ENCODE results near the gene AOAH.

AOAH gene

GRCh38 chr7:36611703-36612102 lies 112.6 kb downstream of the AOAH start:
- H3K27me3 ChIP-seq (replicated peaks; ENCODE audit: control insufficient read depth, insufficient read depth, low read length), result no peaks in the 10 kb centered on the region; the same call in 1 of the 2 replicates
- TF ChIP-seq CTCF (IDR thresholded peaks at IDR 0.05; ENCODE audit: insufficient read depth, low read length, poor library complexity, severe bottlenecking), result no peak

GRCh38 chr7:36607721-36608095 lies 116.6 kb downstream of the AOAH start:
- TF ChIP-seq CTCF (IDR thresholded peaks at IDR 0.05; ENCODE audit: insufficient read depth, low read length, poor library complexity, severe bottlenecking), result no peak
- no peak overlapping the region for H3K4me3 ChIP-seq (replicated peaks; ENCODE audit: low read depth, low read length)
- DNase-seq (ENCODE audit: extremely low read depth, insufficient read length), result no peak
- H3K27me3 ChIP-seq (replicated peaks; ENCODE audit: control insufficient read depth, insufficient read depth, low read length), result no peaks in the 10 kb centered on the region; the same call in 1 of the 2 replicates
- H3K36me3 ChIP-seq (ENCODE audit: control insufficient read depth, insufficient read depth, low read length), result no peaks in the 10 kb centered on the region

More at GRCh38 chr7:36611703-36612102, 112.6 kb downstream of the AOAH start:
- no peak overlapping the region for H3K4me3 ChIP-seq (replicated peaks; ENCODE audit: low read depth, low read length)
- no peaks in the 10 kb centered on the region for H3K36me3 ChIP-seq (ENCODE audit: control insufficient read depth, insufficient read depth, low read length)
- no peak for DNase-seq (ENCODE audit: extremely low read depth, insufficient read length)

GRCh38 chr7:36606976-36607720 lies 117.1 kb downstream of the AOAH start:
- no peaks in the 10 kb centered on the region for H3K36me3 ChIP-seq (ENCODE audit: control insufficient read depth, insufficient read depth, low read length)
- no peaks in the 10 kb centered on the region; the same call in 1 of the 2 replicates for H3K27me3 ChIP-seq (replicated peaks; ENCODE audit: control insufficient read depth, insufficient read depth, low read length)
- no peak overlapping the region for H3K4me3 ChIP-seq (replicated peaks; ENCODE audit: low read depth, low read length)
- DNase-seq (ENCODE audit: extremely low read depth, insufficient read length), result no peak
- no peak for TF ChIP-seq CTCF (IDR thresholded peaks at IDR 0.05; ENCODE audit: insufficient read depth, low read length, poor library complexity, severe bottlenecking)

- Histone ChIP-seq H3K36me3 (ENCODE audit: control insufficient read depth, insufficient read depth, low read length) (no peaks in the 10 kb centered on the region), H3K4me3 (replicated peaks; ENCODE audit: low read depth, low read length) (no peak overlapping the region), H3K27me3 (replicated peaks; ENCODE audit: control insufficient read depth, insufficient read depth, low read length) (no peaks in the 10 kb centered on the region; the same call in 1 of the 2 replicates)
- DNase-seq (ENCODE audit: extremely low read depth, insufficient read length), result no peak
- no peak for TF ChIP-seq CTCF (IDR thresholded peaks at IDR 0.05; ENCODE audit: insufficient read depth, low read length, poor library complexity, severe bottlenecking)
These were observed 117.9 kb downstream of the AOAH start for GRCh38 chr7:36606153-36606975.

GRCh38 chr7:36605261-36606051 lies 118.8 kb downstream of the AOAH start:
- Histone ChIP-seq H3K27me3 (replicated peaks; ENCODE audit: control insufficient read depth, insufficient read depth, low read length) (no peaks in the 10 kb centered on the region; the same call in 1 of the 2 replicates), H3K36me3 (ENCODE audit: control insufficient read depth, insufficient read depth, low read length) (no peaks in the 10 kb centered on the region), H3K4me3 (replicated peaks; ENCODE audit: low read depth, low read length) (no peak overlapping the region)
- TF ChIP-seq CTCF (IDR thresholded peaks at IDR 0.05; ENCODE audit: insufficient read depth, low read length, poor library complexity, severe bottlenecking), result no peak
- no peak for DNase-seq (ENCODE audit: extremely low read depth, insufficient read length)

Measured in GM06990 (cell line).